GM13977 (cell line): ENCODE data around the gene TPRG1.

Source experiments
- DNase-seq: peaks from one replicate; pipeline ENCODE4 v3.0.0; 2012; ENCODE audit warnings: low spot score
- CTCF ChIP-seq: IDR thresholded peaks from 2 replicates; pipeline ENCODE4 v1.5.1; 2012; ENCODE audit warnings: mild to moderate bottlenecking, control low read depth; ENCODE audit not compliant: insufficient read depth; ENCODE audit errors: extremely low read depth, missing control alignments
- in situ Hi-C: fragments of 300-500 bp; cut with MboI; formaldehyde crosslinking; loops from one replicate; pipeline ENCODE4 v1.12.0; 2022; ENCODE audit warnings: low sequenced_read_pairs, low pct_unique_long_range_greater_than_20kb, mixed read lengths, inconsistent platforms; ENCODE audit not compliant: unreplicated experiment

The TPRG1 gene

GRCh38 chr3:189133768-189134167 lies 38.0 kb upstream of the TPRG1 start:
- no peak for TF ChIP-seq CTCF
- DNase-seq, result no peak
- in situ Hi-C loops, result loop anchor here (25.0 kb wide), 1 partner anchor 1396 kb away; the partner anchor contains the start of gene BCL6

GRCh38 chr3:189137416-189137815 lies 34.4 kb upstream of the TPRG1 start:
- DNase-seq, result no peak
- in situ Hi-C loops, result loop anchor here (25.0 kb wide), 1 partner anchor 1400 kb away; the partner anchor contains the start of gene BCL6
- TF ChIP-seq CTCF, result no peak

GRCh38 chr3:189138901-189139610 lies 32.7 kb upstream of the TPRG1 start:
- TF ChIP-seq CTCF, result no peak
- DNase-seq, result no peak
- in situ Hi-C loops, result loop anchor here (25.0 kb wide), 1 partner anchor 1402 kb away; the partner anchor contains the start of gene BCL6

GRCh38 chr3:189139611-189139940 lies 32.2 kb upstream of the TPRG1 start:
- in situ Hi-C loops, result loop anchor here (25.0 kb wide), 1 partner anchor 1402 kb away; the partner anchor contains the start of gene BCL6
- no peak for TF ChIP-seq CTCF
- no peak for DNase-seq

GRCh38 chr3:189142527-189142926 lies 29.2 kb upstream of the TPRG1 start:
- TF ChIP-seq CTCF, result no peak
- DNase-seq, result no peak
- in situ Hi-C loops, result loop anchor here (25.0 kb wide), 1 partner anchor 1405 kb away; the partner anchor contains the start of gene BCL6

- DNase-seq, result no peak
- in situ Hi-C loops, result loop anchor here (25.0 kb wide), 1 partner anchor 1406 kb away; the partner anchor contains the start of gene BCL6
- no peak for TF ChIP-seq CTCF
Measured at GRCh38 chr3:189143321-189143720, 28.4 kb upstream of the TPRG1 start.

- no peak for TF ChIP-seq CTCF
- no peak for DNase-seq
- in situ Hi-C loops, result loop anchor here (25.0 kb wide), 1 partner anchor 1406 kb away; the partner anchor contains the start of gene BCL6
Measured at GRCh38 chr3:189143771-189144170, 28.0 kb upstream of the TPRG1 start.
